ENCODE data around the gene AQR. TPM values are rescaled to one million over a fixed set of nuclear protein-coding genes. Genes with fewer than 3 reads are reported as not detected.

AQR gene
- total and polyA plus RNA-seq, 10 of the 15 experiments (the other 5 are each of a cell fraction or from before 2014, with no cell fraction given): 18.2 to 53.5 (median 32.6) TPM

- TF ChIP-seq MAX (IDR thresholded peaks at IDR 0.05; ENCODE audit: low read depth, low read length) (no peak), HDAC2 (IDR thresholded peaks at IDR 0.05) (no peak), ZNF687 (IDR thresholded peaks at IDR 0.05) (peak; percentile 97), ZBTB33 (IDR thresholded peaks at IDR 0.05) (no peak), ELK1 (IDR thresholded peaks at IDR 0.05; ENCODE audit: low read depth, low read length) (no peak), MLLT1 (IDR thresholded peaks at IDR 0.05) (no peak), EP300 (IDR thresholded peaks at IDR 0.05; ENCODE audit: borderline replicate concordance in 1 of 2, control insufficient read depth in 1 of 2, low read depth in 2 of 2, low read length in 2 of 2) (peak in 1 of 2 experiments; percentile 41; a peak in 1 of 4 replicates), CREM (IDR thresholded peaks at IDR 0.05; ENCODE audit: low read depth) (peak; percentile 38; the same call in 1 of the 2 replicates), MTA2 (IDR thresholded peaks at IDR 0.05; ENCODE audit: low read depth) (peak; percentile 58; the same call in 1 of the 2 replicates), NR2C2 (IDR thresholded peaks at IDR 0.05; ENCODE audit: borderline replicate concordance, control insufficient read depth, insufficient read length, low read depth) (no peak), STAT1 (conservative IDR thresholded peaks at IDR 0.05) (no peak), CTCF (IDR thresholded peaks at IDR 0.05 in 2 of 3, conservative IDR thresholded peaks at IDR 0.05 in 1 of 3; ENCODE audit: control insufficient read depth in 2 of 3, extremely low read depth in 1 of 3, insufficient read depth in 1 of 3, low read depth in 3 of 3, low read length in 3 of 3) (no peak), BHLHE40 (IDR thresholded peaks at IDR 0.05; ENCODE audit: borderline replicate concordance in 1 of 2, low read depth in 2 of 2, low read length in 1 of 2) (peak in 1 of 2 experiments; percentile 20; a peak in 1 of 4 replicates), RCOR1 (conservative IDR thresholded peaks at IDR 0.05; ENCODE audit: low read depth, low read length) (no peak), ZBED1 (IDR thresholded peaks at IDR 0.05; ENCODE audit: borderline replicate concordance) (peak; percentile 83; the same call in 1 of the 2 replicates), CBX3 (IDR thresholded peaks at IDR 0.05; ENCODE audit: borderline replicate concordance, low read depth) (no peak)
Measured at GRCh38 chr15:34993877-34994276, 24.3 kb upstream of the AQR start (continued).

Data from GM12878 (cell line).